Right lobe of liver (tissue), 6 donors: ENCODE measurements around the gene MAGIX. TPM values are rescaled to one million over a fixed set of nuclear protein-coding genes. Genes with fewer than 3 reads are reported as not detected.
A peak's percentile ranks its signal among the peaks of the same experiment; 100 is the strongest.

Source experiments
- ATAC-seq, 4 donors: fragments of 200-7000 bp; cut with Tn5 transposase; one replicate each; pipeline ENCODE4 v1.9.1; 2020; ENCODE audit warnings: mild to moderate bottlenecking in 4 of 4, moderate library complexity in 4 of 4
- DNase-seq, 3 donors: peaks; one replicate each; pipeline ENCODE4 v3.0.0-alpha.2; 2020
- H3K27ac ChIP-seq, 3 donors: fragments of 200-600 bp; one replicate each; pipeline ENCODE4 v1.8.0; 2022
- H3K27me3 ChIP-seq, 2 donors: fragments of 200-600 bp; one replicate each; pipeline ENCODE4 v1.8.0; 2022
- H3K36me3 ChIP-seq, 4 donors: fragments of 200-600 bp; sonication (generic) in 1 of 4; one replicate each; pipeline versions ENCODE4 v1.5.1 to v1.8.0; 2017 to 2022; ENCODE audit warnings: control low read depth in 1 of 4
- H3K4me1 ChIP-seq, 4 donors: fragments of 200-600 bp; sonication (generic) in 1 of 4; one replicate each; pipeline versions ENCODE4 v1.5.1 to v1.8.0; 2017 to 2022; ENCODE audit warnings: control low read depth in 1 of 4
- H3K4me3 ChIP-seq, 3 donors: fragments of 200-600 bp; one replicate each; pipeline ENCODE4 v1.8.0; 2022
- H3K9me3 ChIP-seq, 4 donors: fragments of 200-600 bp; sonication (generic) in 1 of 4; one replicate each; pipeline versions ENCODE4 v1.5.1 to v1.8.0; 2017 to 2022; ENCODE audit warnings: control low read depth in 1 of 4
- CTCF ChIP-seq, 4 donors: fragments of 200-600 bp in 3 of 4; fragments of 450-650 bp in 1 of 4; IDR thresholded peaks; one replicate each; pipeline versions ENCODE4 v1.5.1 to v1.8.0; 2016 to 2022; ENCODE audit warnings: antibody characterized with exemption in 4 of 4, mild to moderate bottlenecking in 2 of 4
- POLR2A ChIP-seq: fragments of 450-650 bp; IDR thresholded peaks from one replicate; pipeline ENCODE4 v1.6.1; 2017; ENCODE audit warnings: antibody characterized with exemption, mild to moderate bottlenecking
- WGBS: methylation state at CpG from one replicate; pipeline ENCODE4 v1.1.6; 2018; ENCODE audit warnings: low coverage, low lambda C conversion rate; ENCODE audit not compliant: insufficient coverage; ENCODE audit errors: missing lambda C conversion rate; 5-methylcytosine and 5-hydroxymethylcytosine counted together
- intact Hi-C, 2 donors: fragments of 100-400 bp; cut with DNase I; formaldehyde crosslinking; loops; one replicate each; pipeline versions ENCODE4 v1.11.2 to v1.14.1; 2022
- total RNA-seq, 6 experiments: library from RNA; depleted of rRNA in 2 of 6; stranded (reverse); fragments of >200 nt in 2 of 6; fragmentation: NEBNext Ultra II Directional in 3 of 6; extraction: Animal tissue kit (Norgen Biotek cat#: 25700) in 3 of 6; gene quantifications; one replicate each; pipeline versions ENCODE4 v1.1.0 to v1.2.4, GENCODE V29; 2016 to 2023
- donor health status: DM: no; HTN: yes; CAD: no.
- donor health status: DM: no; HTN: no; CAD: no.
- donor health status: DM: no; HTN: no; CAD: no.
- donor health status: DM: no; HTN: yes; CAD: no.
- donor health status: DM: no; HTN: yes; CAD: no.

Gene MAGIX
- total RNA-seq, 6 experiments from 2014 or later: 8.8 to 24.0 (median 18.4) TPM

DNA sequence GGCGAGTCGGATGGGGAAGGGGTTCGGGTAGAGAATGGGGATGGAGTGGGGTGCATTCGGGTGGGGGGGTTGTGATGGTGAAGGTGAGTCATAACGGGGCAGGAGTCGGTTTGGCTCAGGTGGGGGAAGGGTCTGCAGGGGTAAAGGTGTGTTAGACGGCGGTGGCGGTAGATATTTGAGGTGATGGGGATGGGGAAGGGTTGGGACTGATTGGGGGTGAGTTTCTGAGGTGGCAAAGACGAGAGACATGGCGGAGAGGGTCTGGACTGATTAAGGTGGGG is 36.7 kb downstream of the MAGIX start:
- intact Hi-C loops: no loop called here
- WGBS: 36% methylated on average over 11 of the region's 11 CpGs
- TF ChIP-seq POLR2A (no peak), CTCF (IDR thresholded peaks at IDR 0.05) (no peak)

DNA sequence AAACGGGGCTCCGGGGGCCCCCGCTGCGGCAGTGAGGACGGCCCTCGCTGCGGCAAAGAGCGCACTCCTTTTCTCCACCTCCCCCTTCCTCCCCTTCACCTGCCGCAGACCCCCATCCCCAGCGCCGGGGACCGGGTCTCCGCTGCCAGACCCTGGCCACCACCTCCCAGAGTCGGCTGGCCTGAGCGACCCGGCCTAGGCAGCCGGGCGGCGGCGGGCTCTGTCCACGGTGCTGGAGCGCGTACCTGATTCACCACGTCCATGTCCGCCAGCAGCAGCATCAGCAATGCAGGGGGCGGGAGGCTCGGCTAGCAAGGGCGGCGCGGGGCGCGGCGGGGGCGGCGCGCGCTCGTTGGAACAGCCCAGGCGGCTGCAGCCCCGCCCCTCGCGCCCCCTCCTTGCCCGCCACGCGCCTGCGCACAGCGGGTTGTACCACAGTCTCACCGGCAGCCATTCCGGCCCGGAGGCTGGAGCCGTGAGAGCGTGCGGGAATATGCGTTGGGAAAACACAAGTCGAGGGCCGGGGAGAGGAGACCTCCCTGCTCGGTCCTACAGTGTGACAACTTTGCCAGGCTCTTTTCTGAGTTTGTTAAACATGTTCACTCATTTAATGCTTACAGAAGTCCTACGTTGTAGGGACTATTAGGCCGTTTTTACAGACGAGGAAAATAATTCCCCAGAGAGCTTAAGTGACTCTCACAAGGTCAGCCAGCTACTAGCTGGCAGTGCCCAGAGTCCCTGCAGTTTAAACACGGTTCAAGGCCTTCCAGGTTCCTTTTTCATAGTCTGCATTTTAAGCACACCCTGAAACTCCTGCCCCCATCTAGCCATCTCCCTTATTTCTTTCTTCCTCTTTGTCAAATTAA is 37.6 kb downstream of the MAGIX start, which contains the start of gene SYP:
Gene SYP (minus strand): TSS at position 288 of the 866 bp plus-strand sequence. CDS start 7 bp downstream, at position 281.
- Histone ChIP-seq H3K9me3 (no peaks in the 10 kb centered on the region), H3K4me3 (peak within 1 kb of the TSS in 1 of 3 donors; percentile 27), H3K27me3 (no peaks in the 10 kb centered on the region), H3K4me1 (no peaks in the 10 kb centered on the region), H3K27ac (peak within 1 kb of the TSS in 1 of 3 donors; percentile 18), H3K36me3 (no peaks in the 10 kb centered on the region)
- ATAC-seq: peak; percentile 97 to 99 (median 99)
- intact Hi-C loops: no loop called here
- WGBS: 35% methylated on average over 22 of the region's 61 CpGs
- TF ChIP-seq CTCF (IDR thresholded peaks at IDR 0.05) (no peak), POLR2A (peak; percentile 50)
- DNase-seq: peak; percentile 88 to 90 (median 90)

More for the DNA sequence above, 36.7 kb downstream of the MAGIX start:
- no peak overlapping the region for H3K4me3 ChIP-seq
- H3K4me1 ChIP-seq: no peaks in the 10 kb centered on the region
- H3K27me3 ChIP-seq: no peaks in the 10 kb centered on the region
- H3K9me3 ChIP-seq: no peaks in the 10 kb centered on the region
- ATAC-seq: no peak
- DNase-seq: no peak
- H3K27ac ChIP-seq: no peak overlapping the region
- H3K36me3 ChIP-seq: no peaks in the 10 kb centered on the region

- Histone ChIP-seq H3K36me3 (no peaks in the 10 kb centered on the region), H3K27me3 (no peaks in the 10 kb centered on the region), H3K27ac (no peak overlapping the region), H3K4me3 (no peak overlapping the region), H3K4me1 (no peaks in the 10 kb centered on the region), H3K9me3 (no peaks in the 10 kb centered on the region)
- 68% methylated on average over 2 of the region's 2 CpGs for WGBS
- TF ChIP-seq CTCF (IDR thresholded peaks at IDR 0.05) (no peak), POLR2A (no peak)
- intact Hi-C loops: no loop called here
- ATAC-seq: no peak
- DNase-seq: no peak
Observed at GRCh38 chrX:49202022-49202421, 39.5 kb downstream of the MAGIX start.

DNA sequence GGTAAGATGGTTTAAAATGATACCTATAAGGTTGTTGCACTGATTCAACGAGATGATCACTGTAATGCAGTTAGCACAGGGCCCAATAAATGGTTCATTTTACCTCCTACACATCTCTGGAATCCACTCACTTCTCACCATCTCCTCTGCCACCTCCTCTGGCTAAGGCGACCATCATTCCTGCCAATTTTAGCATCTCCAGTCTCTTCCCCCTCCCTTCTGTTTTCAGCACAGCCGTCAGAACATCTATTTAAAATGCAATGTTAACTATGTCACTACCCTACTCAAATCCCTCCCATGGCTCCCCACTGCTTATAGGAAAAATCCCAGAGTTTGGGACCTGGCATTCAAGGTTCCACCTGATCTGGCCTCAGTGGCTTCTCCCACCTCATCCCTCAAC is 41.0 kb downstream of the MAGIX start:
- Histone ChIP-seq H3K4me1 (no peaks in the 10 kb centered on the region), H3K36me3 (no peaks in the 10 kb centered on the region), H3K9me3 (no peaks in the 10 kb centered on the region), H3K4me3 (no peak overlapping the region), H3K27ac (no peak overlapping the region), H3K27me3 (no peaks in the 10 kb centered on the region)
- WGBS: 46% methylated on average over 3 of the region's 3 CpGs
- intact Hi-C loops: no loop called here
- ATAC-seq (no peak), DNase-seq (no peak)
- no peak for TF ChIP-seq CTCF (IDR thresholded peaks at IDR 0.05)
- TF ChIP-seq POLR2A: no peak
